CD14-positive monocyte (primary cell): ENCODE data around the gene AIG1. TPM values are rescaled to one million over a fixed set of nuclear protein-coding genes. Genes with fewer than 3 reads are reported as not detected.

Experiments
- DNase-seq, 3 donors: peaks; one replicate each; pipeline ENCODE4 v3.0.0-alpha.2; 2011 to 2022
- H2AFZ ChIP-seq: 2 replicates; pipeline ENCODE4 v1.6.0; 2012; ENCODE audit warnings: mild to moderate bottlenecking, low read depth, low read length, inconsistent platforms; ENCODE audit not compliant: insufficient read depth, poor library complexity, severe bottlenecking
- H3K27ac ChIP-seq, 2 donors: 1 replicate in 1 of 2; 2 replicates in 1 of 2; pipeline ENCODE4 v1.5.1; 2012 to 2013; ENCODE audit warnings: low read length in 2 of 2, control low read depth in 1 of 2, inconsistent platforms in 1 of 2, low read depth in 1 of 2, mild to moderate bottlenecking in 1 of 2
- H3K27me3 ChIP-seq, 2 donors: one replicate each; pipeline versions ENCODE4 v1.6.0 to v1.6.1; 2011 to 2013; ENCODE audit warnings: low read length in 2 of 2; ENCODE audit not compliant: control insufficient read depth in 2 of 2, insufficient read depth in 2 of 2
- H3K36me3 ChIP-seq, 2 donors: replicated peaks in 1 of 2; 1 replicate in 1 of 2; 2 replicates in 1 of 2; pipeline versions ENCODE4 v1.5.1 to v1.6.1; 2012 to 2013; ENCODE audit warnings: low read length in 2 of 2, control low read depth in 1 of 2, inconsistent platforms in 1 of 2, mild to moderate bottlenecking in 1 of 2; ENCODE audit not compliant: insufficient read depth in 2 of 2, control insufficient read depth in 1 of 2
- H3K4me1 ChIP-seq, 2 donors: 1 replicate in 1 of 2; 2 replicates in 1 of 2; pipeline versions ENCODE4 v1.5.1 to v1.6.1; 2012 to 2013; ENCODE audit warnings: low read length in 2 of 2, control low read depth in 1 of 2, inconsistent platforms in 1 of 2, mild to moderate bottlenecking in 1 of 2, moderate library complexity in 1 of 2; ENCODE audit not compliant: insufficient read depth in 2 of 2, control insufficient read depth in 1 of 2
- H3K4me2 ChIP-seq: replicated peaks from 2 replicates; pipeline ENCODE3; 2012; ENCODE audit warnings: low read length, moderate library complexity, mild to moderate bottlenecking; ENCODE audit not compliant: poor library complexity, severe bottlenecking; ENCODE audit errors: extremely low read depth
- H3K4me3 ChIP-seq, 3 experiments: fragments of 200-600 bp in 1 of 3; sonication (generic) in 1 of 3; replicated peaks in 1 of 3; 1 replicate in 2 of 3; 2 replicates in 1 of 3; pipeline ENCODE4 v1.5.1; 2011 to 2013; ENCODE audit warnings: low read length in 3 of 3, mild to moderate bottlenecking in 3 of 3, control low read depth in 2 of 3, low read depth in 2 of 3, inconsistent platforms in 1 of 3, moderate library complexity in 1 of 3
- H3K79me2 ChIP-seq: 2 replicates; pipeline ENCODE4 v1.6.0; 2012; ENCODE audit warnings: mild to moderate bottlenecking, control low read depth, inconsistent platforms, low read length, moderate library complexity; ENCODE audit not compliant: insufficient read depth
- H3K9ac ChIP-seq: 2 replicates; pipeline ENCODE4 v1.6.0; 2017; ENCODE audit warnings: low read length, mild to moderate bottlenecking; ENCODE audit not compliant: insufficient read depth, poor library complexity, severe bottlenecking
- H3K9me3 ChIP-seq, 2 donors: replicated peaks in 1 of 2; 1 replicate in 1 of 2; 2 replicates in 1 of 2; pipeline versions ENCODE4 v1.5.1 to v1.6.1; 2012 to 2013; ENCODE audit warnings: low read length in 2 of 2, control low read depth in 1 of 2; ENCODE audit not compliant: control insufficient read depth in 1 of 2, insufficient read depth in 1 of 2
- H4K20me1 ChIP-seq: 2 replicates; pipeline ENCODE4 v1.6.0; 2012; ENCODE audit warnings: mild to moderate bottlenecking, low read length, control low read depth, moderate library complexity; ENCODE audit not compliant: insufficient read depth
- H3K27ac Mint-ChIP-seq, 7 donors: one replicate each; pipeline ENCODE4 v1.8.0; 2020; ENCODE audit warnings: mild to moderate bottlenecking in 7 of 7, mixed read lengths in 7 of 7, moderate library complexity in 6 of 7, inconsistent platforms in 2 of 7
- H3K27me3 Mint-ChIP-seq, 3 donors: one replicate each; pipeline ENCODE4 v1.8.0; 2021 to 2022; ENCODE audit warnings: low read depth in 3 of 3, mild to moderate bottlenecking in 3 of 3, mixed read lengths in 3 of 3, moderate library complexity in 3 of 3, inconsistent platforms in 1 of 3
- H3K36me3 Mint-ChIP-seq, 2 donors: one replicate each; pipeline ENCODE4 v1.8.0; 2020; ENCODE audit warnings: mixed read lengths in 2 of 2, inconsistent platforms in 1 of 2, mild to moderate bottlenecking in 1 of 2
- H3K4me1 Mint-ChIP-seq: one replicate; pipeline ENCODE4 v1.8.0; 2020; ENCODE audit warnings: mild to moderate bottlenecking, mixed read lengths
- H3K4me3 Mint-ChIP-seq, 2 donors: one replicate each; pipeline ENCODE4 v1.8.0; 2020; ENCODE audit warnings: mild to moderate bottlenecking in 2 of 2, mixed read lengths in 2 of 2, moderate library complexity in 1 of 2
- H3K9me3 Mint-ChIP-seq, 7 donors: one replicate each; pipeline ENCODE4 v1.8.0; 2020 to 2022; ENCODE audit warnings: mixed read lengths in 7 of 7, mild to moderate bottlenecking in 6 of 7, moderate library complexity in 6 of 7, inconsistent platforms in 2 of 7
- WGBS: methylation state at CpG from one replicate; pipeline ENCODE4 v1.1.5; 2013; ENCODE audit warnings: missing lambda C conversion rate; ENCODE audit not compliant: insufficient coverage; 5-methylcytosine and 5-hydroxymethylcytosine counted together
- intact Hi-C, 2 donors: fragments of 100-400 bp; cut with micrococcal nuclease; formaldehyde crosslinking; loops; one replicate each; pipeline versions ENCODE4 v1.15.0 to v1.15.1; 2023
- polyA plus RNA-seq, 3 donors: library from polyadenylated mRNA; depleted of rRNA in 1 of 3; unstranded in 2 of 3; stranded (reverse) in 1 of 3; fragments of 300-500 nt in 2 of 3; fragments of >200 nt in 1 of 3; fragmentation: Illumina TruSeq in 2 of 3; gene quantifications; 1 replicate in 2 of 3; 2 replicates in 1 of 3; pipeline ENCODE4 v1.2.3, GENCODE V29; 2012 to 2021
- TF ChIP-seq, protein P1 (sequence below): fragments of 200-600 bp; IDR thresholded peaks from one replicate; pipeline ENCODE4 v1.8.0; 2022; ENCODE audit warnings: antibody characterized with exemption, mild to moderate bottlenecking

The AIG1 gene
- polyA plus RNA-seq, 3 donors = 6.7 to 7.6 (median 6.8) TPM

DNA sequence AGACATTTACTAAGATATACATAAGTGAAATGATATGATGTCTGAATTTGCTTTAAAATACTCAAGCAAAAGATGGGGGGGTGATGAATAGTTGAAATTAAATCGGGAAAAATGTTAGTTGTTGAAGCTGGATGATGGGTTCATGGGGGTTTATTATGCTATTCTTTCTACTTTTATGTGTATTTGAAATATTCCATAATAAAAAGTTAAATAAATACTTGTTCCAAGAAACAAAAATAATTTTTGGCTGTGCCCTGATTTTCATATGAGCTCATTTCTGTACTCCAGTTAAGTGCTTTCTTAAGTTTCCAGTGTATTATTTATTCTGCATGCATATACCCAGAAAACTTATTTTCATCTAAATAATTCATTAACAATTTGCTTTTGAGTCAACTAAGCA is 138.6 kb downstream of the AIG1 start:
- Mint-ChIP-seq H3K27ac (no peak overlapping the region), H3K36me3 (no peaks in the 10 kb centered on the region), H3K4me1 (peaks cover 7% of the 10 kb centered on the region), H3K9me3 (peaks cover 0 to 4% (median 2%) of the 10 kb centered on the region in 7 donors), H3K4me3 (no peak overlapping the region), H3K27me3 (peaks cover 0 to 3% (median 0%) of the 10 kb centered on the region in 3 donors)
- no peak for DNase-seq
- Histone ChIP-seq H3K9ac (no peak overlapping the region), H3K79me2 (no peaks in the 10 kb centered on the region), H3K27ac (no peak overlapping the region), H2AFZ (no peak overlapping the region), H3K36me3 (no peaks in the 10 kb centered on the region), H3K4me2 (no peak overlapping the region), H3K4me1 (peaks cover 4 to 9% of the 10 kb centered on the region in 2 donors), H3K27me3 (no peaks in the 10 kb centered on the region), H3K4me3 (no peak overlapping the region), H4K20me1 (no peaks in the 10 kb centered on the region), H3K9me3 (no peaks in the 10 kb centered on the region)
- TF ChIP-seq, protein P1, sequence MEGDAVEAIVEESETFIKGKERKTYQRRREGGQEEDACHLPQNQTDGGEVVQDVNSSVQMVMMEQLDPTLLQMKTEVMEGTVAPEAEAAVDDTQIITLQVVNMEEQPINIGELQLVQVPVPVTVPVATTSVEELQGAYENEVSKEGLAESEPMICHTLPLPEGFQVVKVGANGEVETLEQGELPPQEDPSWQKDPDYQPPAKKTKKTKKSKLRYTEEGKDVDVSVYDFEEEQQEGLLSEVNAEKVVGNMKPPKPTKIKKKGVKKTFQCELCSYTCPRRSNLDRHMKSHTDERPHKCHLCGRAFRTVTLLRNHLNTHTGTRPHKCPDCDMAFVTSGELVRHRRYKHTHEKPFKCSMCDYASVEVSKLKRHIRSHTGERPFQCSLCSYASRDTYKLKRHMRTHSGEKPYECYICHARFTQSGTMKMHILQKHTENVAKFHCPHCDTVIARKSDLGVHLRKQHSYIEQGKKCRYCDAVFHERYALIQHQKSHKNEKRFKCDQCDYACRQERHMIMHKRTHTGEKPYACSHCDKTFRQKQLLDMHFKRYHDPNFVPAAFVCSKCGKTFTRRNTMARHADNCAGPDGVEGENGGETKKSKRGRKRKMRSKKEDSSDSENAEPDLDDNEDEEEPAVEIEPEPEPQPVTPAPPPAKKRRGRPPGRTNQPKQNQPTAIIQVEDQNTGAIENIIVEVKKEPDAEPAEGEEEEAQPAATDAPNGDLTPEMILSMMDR = no peak
- intact Hi-C loops = no loop called here
- WGBS = no CpG with 5 or more reads among the region's 1 CpG

DNA sequence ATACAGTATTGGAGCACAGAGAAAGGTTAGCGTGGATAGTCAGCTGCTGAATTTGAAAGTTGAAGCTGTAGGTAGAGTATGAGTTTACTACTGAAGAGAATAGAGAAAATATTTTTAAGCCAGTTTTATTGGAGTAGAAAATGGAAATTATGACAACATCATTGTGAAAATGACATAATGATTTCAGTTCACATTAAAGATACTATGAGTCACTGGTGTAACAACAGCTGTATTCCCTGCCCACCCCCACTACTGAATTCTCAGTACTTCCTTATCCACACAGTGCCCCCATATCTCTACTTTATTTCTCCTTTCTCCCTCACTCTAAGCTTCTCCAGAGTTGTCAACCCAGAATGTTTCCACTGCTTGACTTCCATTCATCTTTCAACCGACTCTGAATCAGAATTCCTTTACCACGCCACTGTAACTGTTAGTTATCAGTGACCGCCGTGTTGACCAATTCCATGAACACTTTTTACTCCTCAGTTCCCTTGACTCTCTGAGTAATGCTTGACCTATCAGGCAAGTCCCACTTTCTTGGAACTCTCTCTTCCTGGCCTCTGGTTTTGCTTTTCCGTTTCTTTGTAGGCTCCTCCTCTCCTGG is 139.6 kb downstream of the AIG1 start:
- TF ChIP-seq, protein P1 = no peak
- WGBS = 98% methylated on average over 6 of the region's 6 CpGs
- H3K4me1 ChIP-seq = peaks cover 4 to 9% of the 10 kb centered on the region in 2 donors

More for the DNA sequence above, 139.6 kb downstream of the AIG1 start:
- Mint-ChIP-seq H3K4me3 (no peak overlapping the region), H3K27me3 (peaks cover 0 to 3% (median 0%) of the 10 kb centered on the region in 3 donors), H3K9me3 (peaks cover 0 to 4% (median 2%) of the 10 kb centered on the region in 7 donors), H3K4me1 (peaks cover 7% of the 10 kb centered on the region), H3K36me3 (no peaks in the 10 kb centered on the region), H3K27ac (no peak overlapping the region)
- Histone ChIP-seq H3K4me2 (no peak overlapping the region), H3K27me3 (no peaks in the 10 kb centered on the region), H3K4me3 (no peak overlapping the region), H3K9me3 (no peaks in the 10 kb centered on the region), H4K20me1 (no peaks in the 10 kb centered on the region), H3K79me2 (no peaks in the 10 kb centered on the region), H3K27ac (no peak overlapping the region), H3K36me3 (no peaks in the 10 kb centered on the region), H3K9ac (no peak overlapping the region), H2AFZ (no peak overlapping the region)
- intact Hi-C loops = no loop called here
- DNase-seq = no peak
